Activated T-helper 2 cell treated with anti-CD3 and anti-CD28 coated beads, Interferon-gamma antibody, Interleukin-2, Interleukin-4, amounts not matched to agents 10 μg/mL and 5 μg/mL and 100 μg/mL, durations not matched to agents 14 hours and 24 hours and 36 hours (primary cell): ENCODE data around the gene EXOC2. TPM values are rescaled to one million over a fixed set of nuclear protein-coding genes. Genes with fewer than 3 reads are reported as not detected.
"Not testable (repeated sequence)": the region's sequence is repeated elsewhere in the genome, so short reads cannot be mapped to it uniquely, and the experiment has no call there.

ENCODE experiments used
- DNase-seq: peaks from one replicate; pipeline ENCODE4 v3.0.0; 2021; ENCODE audit warnings: low spot score
- H3K27ac Mint-ChIP-seq: one replicate; pipeline ENCODE4 v1.8.0; 2021; ENCODE audit warnings: mixed read lengths
- H3K27me3 Mint-ChIP-seq: one replicate; pipeline ENCODE4 v1.8.0; 2021; ENCODE audit warnings: low read depth, mixed read lengths
- H3K36me3 Mint-ChIP-seq: one replicate; pipeline ENCODE4 v1.8.0; 2021; ENCODE audit warnings: low read depth, mixed read lengths
- H3K4me1 Mint-ChIP-seq: one replicate; pipeline ENCODE4 v1.8.0; 2021; ENCODE audit warnings: low read depth, mixed read lengths
- H3K4me3 Mint-ChIP-seq: one replicate; pipeline ENCODE4 v1.8.0; 2021; ENCODE audit warnings: low read depth, mild to moderate bottlenecking, moderate library complexity, mixed read lengths
- H3K9me3 Mint-ChIP-seq: one replicate; pipeline ENCODE4 v1.8.0; 2021; ENCODE audit warnings: mixed read lengths
- intact Hi-C: fragments of 100-400 bp; cut with micrococcal nuclease; formaldehyde crosslinking; loops from one replicate; pipeline ENCODE4 v1.15.1; 2023
- total RNA-seq: library from RNA; stranded (reverse); gene quantifications from 2 replicates; pipeline ENCODE4 v1.2.3, GENCODE V29; 2022

The EXOC2 gene
- total RNA-seq, 1 donor from 2014 or later, result 53.9 TPM

DNA sequence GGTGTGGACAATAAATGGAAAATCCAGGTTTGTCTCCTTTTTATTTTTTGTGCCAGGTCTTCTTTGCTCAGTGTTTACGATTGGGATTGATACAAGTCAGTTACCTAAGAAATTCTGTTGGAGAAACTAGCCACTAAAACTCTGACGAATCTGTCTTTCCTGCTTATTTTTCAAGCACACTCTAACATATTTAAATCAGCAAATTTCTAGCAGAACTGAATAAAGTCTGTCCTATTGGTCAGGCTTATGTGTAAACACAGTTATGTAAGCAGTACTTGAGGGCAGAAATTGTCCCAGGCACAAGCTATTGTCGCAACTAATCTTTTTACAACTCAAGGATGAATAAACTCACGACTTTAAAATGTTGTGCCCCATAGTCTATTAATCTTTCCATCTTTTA lies 12.1 kb upstream of the EXOC2 start:
- Mint-ChIP-seq H3K9me3 (no peaks in the 10 kb centered on the region), H3K4me3 (no peak overlapping the region), H3K4me1 (peaks cover 21% of the 10 kb centered on the region), H3K36me3 (no peaks in the 10 kb centered on the region), H3K27ac (no peak overlapping the region), H3K27me3 (peaks cover 22% of the 10 kb centered on the region)
- intact Hi-C loops, result no loop called here
- DNase-seq, result no peak

DNA sequence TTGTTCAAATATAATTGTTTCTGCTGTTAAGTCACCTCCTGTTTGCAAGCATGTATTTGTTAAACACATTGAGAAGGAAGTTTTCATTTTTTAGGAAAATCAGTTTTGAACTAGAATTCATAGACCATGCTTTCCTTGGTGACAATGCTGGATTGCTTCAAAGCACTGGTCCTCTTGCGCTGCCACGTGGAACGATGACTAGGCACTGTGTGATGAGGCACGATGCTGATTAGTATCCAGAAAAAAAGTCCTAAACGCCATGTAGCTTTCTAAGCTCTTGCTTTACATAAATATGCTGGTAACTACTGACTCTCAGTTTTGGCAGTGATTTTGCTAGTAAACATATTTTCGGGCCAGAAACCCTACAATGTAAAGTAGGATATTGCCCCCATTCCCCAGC lies 11.1 kb upstream of the EXOC2 start:
- intact Hi-C loops, result no loop called here
- Mint-ChIP-seq H3K9me3 (no peaks in the 10 kb centered on the region), H3K4me3 (no peak overlapping the region)

DNA sequence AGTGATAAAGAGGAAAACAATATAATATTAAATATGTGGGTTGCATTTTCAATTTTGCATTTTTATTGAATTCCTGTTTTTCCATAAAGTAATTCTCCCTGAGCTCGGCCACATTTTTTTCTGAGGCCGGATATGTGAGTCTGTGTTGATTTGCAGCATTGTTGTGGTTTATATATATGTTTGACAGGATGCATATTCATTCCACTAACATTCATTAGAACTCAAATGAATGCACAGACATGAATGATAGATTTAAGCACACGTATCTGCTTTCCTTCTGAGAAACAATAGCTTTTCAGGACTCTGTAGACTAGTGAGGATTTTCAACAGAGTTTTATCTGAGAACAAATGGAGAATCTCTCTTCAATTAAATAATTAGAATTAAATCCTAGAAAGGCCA lies 10.6 kb upstream of the EXOC2 start:
- Mint-ChIP-seq H3K4me3 (no peak overlapping the region), H3K27me3 (peaks cover 22% of the 10 kb centered on the region), H3K27ac (no peak overlapping the region), H3K4me1 (peaks cover 12% of the 10 kb centered on the region), H3K9me3 (no peaks in the 10 kb centered on the region), H3K36me3 (no peaks in the 10 kb centered on the region)
- DNase-seq, result no peak
- intact Hi-C loops, result no loop called here

More for the DNA sequence above, 11.1 kb upstream of the EXOC2 start:
- Mint-ChIP-seq H3K36me3 (no peaks in the 10 kb centered on the region), H3K4me1 (peaks cover 12% of the 10 kb centered on the region), H3K27ac (no peak overlapping the region), H3K27me3 (peaks cover 22% of the 10 kb centered on the region)
- no peak for DNase-seq

DNA sequence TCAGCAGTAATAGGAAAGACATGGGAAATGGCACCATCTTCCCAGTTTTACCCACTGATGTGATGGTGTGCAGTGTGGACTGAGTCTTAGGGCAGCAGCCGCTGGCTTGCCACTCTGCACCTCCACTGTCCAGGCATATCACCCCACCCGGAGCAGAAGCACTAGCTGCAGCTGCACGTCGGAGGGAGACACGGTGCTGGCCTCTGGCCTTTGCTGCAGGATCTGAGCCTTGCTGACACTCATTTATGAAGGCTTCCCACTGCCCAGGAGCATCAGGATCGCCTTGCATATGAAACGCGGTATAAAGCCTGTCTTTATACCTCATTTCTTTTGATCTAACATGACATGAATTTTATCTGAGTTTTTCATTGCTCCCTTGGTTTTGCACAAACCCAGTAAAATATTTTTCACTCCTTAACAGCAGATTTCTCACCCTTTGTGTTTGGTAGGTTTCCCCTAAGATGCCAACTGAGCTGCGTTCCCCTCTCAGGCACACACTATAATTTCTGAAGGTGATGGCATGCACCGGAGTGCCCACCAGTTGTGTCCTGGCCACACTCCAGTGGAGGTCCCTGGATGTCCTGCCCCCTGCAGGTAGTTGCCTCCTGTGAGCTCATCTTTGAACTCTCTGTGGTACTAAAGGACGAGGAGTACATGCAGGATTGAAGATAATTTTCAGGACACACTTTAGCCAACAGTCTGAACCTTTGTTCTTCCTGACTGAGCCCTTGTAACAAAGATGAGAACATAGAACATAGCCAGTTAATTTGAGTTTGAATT lies 9.0 kb upstream of the EXOC2 start:
- Mint-ChIP-seq H3K4me1 (peaks cover 5% of the 10 kb centered on the region), H3K9me3 (no peaks in the 10 kb centered on the region), H3K27ac (no peak overlapping the region), H3K27me3 (peaks cover 19% of the 10 kb centered on the region), H3K4me3 (no peak overlapping the region), H3K36me3 (no peaks in the 10 kb centered on the region)
- DNase-seq, result no peak
- intact Hi-C loops, result no loop called here

DNA sequence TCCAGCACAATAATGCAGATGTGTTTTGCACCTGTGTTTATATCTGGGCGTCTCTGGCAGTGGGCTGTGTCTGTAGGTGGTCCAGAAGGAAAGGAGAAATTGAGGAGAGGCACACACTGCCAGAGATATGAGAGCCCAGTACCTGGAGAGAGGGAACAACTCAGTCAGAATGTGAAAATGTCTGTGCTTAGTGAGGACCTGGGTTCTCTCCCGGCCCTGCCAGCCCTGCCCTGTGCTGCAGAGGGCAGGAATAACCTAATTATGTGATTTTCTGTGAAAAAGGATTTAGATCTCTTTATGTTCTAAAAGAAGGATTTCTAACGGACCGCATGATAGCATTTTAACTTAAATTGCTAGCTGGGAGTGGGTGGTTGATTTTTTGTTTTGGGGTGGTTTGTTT lies 8.3 kb upstream of the EXOC2 start:
- no peaks in the 10 kb centered on the region for H3K36me3 Mint-ChIP-seq
- no peak overlapping the region for H3K27ac Mint-ChIP-seq
- peaks cover 18% of the 10 kb centered on the region for H3K27me3 Mint-ChIP-seq
- no peak for DNase-seq
- H3K4me3 Mint-ChIP-seq, result no peak overlapping the region
- peaks cover 5% of the 10 kb centered on the region for H3K4me1 Mint-ChIP-seq
- no peaks in the 10 kb centered on the region for H3K9me3 Mint-ChIP-seq
- intact Hi-C loops, result no loop called here

DNA sequence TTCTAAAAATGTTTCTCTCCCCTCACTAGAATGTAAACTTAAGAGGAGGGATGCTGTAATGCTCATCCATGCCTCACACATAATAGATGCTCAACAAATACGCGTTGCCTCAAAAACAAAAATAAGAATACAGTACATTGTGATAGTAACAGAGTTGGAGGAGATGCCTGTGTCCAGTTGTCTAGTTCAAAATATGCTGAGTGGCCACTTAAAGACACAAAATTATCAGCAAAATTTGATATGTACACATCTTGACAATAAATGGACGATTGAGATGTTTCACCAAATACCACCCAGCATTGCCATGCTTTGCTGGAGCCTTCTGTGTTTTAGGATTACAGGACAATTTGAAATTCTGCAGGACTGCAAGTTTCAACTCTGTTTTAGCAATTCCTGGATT lies 7.6 kb upstream of the EXOC2 start:
- Mint-ChIP-seq H3K27ac (no peak overlapping the region), H3K4me3 (no peak overlapping the region), H3K36me3 (no peaks in the 10 kb centered on the region), H3K27me3 (peaks cover 18% of the 10 kb centered on the region), H3K4me1 (peaks cover 5% of the 10 kb centered on the region), H3K9me3 (no peaks in the 10 kb centered on the region)
- intact Hi-C loops, result no loop called here
- no peak for DNase-seq

DNA sequence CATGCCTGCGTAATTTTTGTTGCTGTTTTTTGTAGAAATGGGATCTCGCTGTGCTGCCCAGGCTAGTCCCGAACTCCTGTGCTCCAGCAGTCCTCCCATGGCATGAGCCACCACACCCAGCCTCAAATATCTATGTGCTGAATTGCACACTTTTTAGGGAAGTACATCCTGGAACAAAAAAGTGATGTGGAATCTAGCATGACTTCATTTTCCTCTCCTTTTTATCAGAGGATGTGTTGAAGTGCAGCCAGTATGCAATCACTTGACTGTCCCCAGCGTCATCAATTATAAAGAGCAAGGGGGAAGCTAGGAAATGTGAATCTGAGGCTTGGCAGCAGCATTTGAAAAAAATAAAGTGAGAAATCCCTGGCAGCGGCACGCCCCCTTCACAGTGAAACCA lies 6.4 kb upstream of the EXOC2 start:
- intact Hi-C loops, result no loop called here
- Mint-ChIP-seq H3K36me3 (no peaks in the 10 kb centered on the region), H3K9me3 (no peaks in the 10 kb centered on the region), H3K4me3 (no peak overlapping the region), H3K4me1 (peaks cover 3% of the 10 kb centered on the region), H3K27me3 (peaks cover 11% of the 10 kb centered on the region), H3K27ac (no peak overlapping the region)
- no peak for DNase-seq

DNA sequence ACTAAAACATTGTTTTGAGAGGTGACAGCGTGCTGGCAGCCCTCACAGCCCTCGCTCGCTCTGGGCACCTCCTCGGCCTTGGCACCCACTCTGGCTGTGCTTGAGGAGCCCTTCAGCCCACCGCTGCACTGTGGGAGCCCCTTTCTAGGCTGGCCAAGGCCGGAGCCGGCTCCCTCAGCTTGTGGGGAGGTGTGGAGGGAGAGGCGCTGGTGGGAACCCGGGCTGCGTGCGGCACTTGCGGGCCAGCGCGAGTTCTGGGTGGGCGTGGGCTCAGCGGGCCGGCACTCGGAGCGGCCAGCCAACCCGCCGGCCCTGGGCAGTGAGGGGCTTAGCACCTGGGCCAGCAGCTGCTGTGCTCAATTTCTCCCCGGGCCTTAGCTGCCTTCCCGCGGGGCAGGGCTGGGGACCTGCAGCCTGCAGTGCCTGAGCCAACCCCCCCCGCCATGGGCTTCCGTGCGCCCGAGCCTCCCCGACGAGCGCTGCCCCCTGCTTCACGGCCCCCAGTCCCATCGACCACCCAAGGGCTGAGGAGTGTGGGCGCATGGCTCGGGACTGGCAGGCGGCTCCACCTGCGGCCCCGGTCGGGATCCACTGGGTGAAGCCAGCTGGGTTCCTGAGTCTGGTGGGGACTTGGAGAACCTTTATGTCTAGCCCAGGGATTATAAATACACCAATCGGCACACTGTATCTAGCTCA lies 1.6 kb upstream of the EXOC2 start:
- H3K36me3 Mint-ChIP-seq, H3K27me3 Mint-ChIP-seq, DNase-seq, H3K27ac Mint-ChIP-seq, H3K9me3 Mint-ChIP-seq, intact Hi-C loops, H3K4me3 Mint-ChIP-seq: not testable (repeated sequence)
- H3K4me1 Mint-ChIP-seq, result peaks cover 24% of the 10 kb centered on the region

DNA sequence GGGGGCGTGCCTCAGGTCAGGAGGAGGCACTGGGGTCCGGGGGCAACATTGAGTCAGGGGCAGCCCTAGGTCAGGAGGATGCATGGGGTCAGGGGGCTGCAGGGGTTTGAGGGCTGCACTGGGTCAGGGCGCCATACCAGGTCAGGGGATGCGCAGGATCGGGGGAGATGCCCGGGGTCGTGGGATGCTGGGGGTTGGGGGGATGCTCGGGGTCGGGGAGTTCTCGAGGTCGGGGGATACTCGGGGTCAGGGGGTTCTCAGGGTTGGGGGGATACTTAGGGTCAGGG lies 727 bp upstream of the EXOC2 start:
- H3K36me3 Mint-ChIP-seq, result peaks cover 9% of the 10 kb centered on the region

DNA sequence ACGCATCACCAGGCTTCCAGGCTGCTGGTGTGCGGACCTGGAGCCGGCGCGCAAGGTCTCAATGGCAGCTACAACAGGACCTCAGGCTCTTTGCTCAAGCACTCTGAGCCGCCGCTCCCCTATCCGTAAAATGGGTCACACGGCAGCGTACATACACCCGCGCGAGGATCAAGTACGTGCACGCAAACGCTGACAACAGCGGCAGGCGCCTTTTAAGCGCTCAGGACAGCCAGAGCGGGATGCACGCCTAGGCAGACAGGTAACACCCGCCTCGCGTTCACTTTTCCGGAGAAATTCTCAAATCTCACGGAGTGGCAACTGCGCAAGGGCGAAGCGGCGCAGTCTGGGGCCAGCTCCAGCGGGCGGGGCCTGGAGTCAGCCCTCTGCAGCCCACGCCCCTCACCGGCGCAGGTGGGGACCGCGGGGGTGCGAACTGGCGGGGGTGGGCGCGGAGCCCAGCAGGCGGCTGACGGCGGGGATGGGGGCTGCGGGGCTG lies 535 bp downstream of the EXOC2 start:
- Mint-ChIP-seq H3K27me3 (no peaks in the 10 kb centered on the region), H3K27ac (peak overlapping the region; percentile 85), H3K9me3 (no peaks in the 10 kb centered on the region), H3K4me1 (peaks cover 24% of the 10 kb centered on the region), H3K4me3 (peak overlapping the region; percentile 85), H3K36me3 (peaks cover 9% of the 10 kb centered on the region)
- intact Hi-C loops, result loop anchor here (1.0 kb wide), 2 partner anchors 8 to 19 kb away; no protein-coding TSS in a partner anchor
- DNase-seq, result peak; percentile 75

More for the DNA sequence above, 727 bp upstream of the EXOC2 start:
- intact Hi-C loops, result no loop called here
- DNase-seq, result no peak
- Mint-ChIP-seq H3K27me3 (no peaks in the 10 kb centered on the region), H3K27ac (no peak overlapping the region), H3K9me3 (no peaks in the 10 kb centered on the region), H3K4me1 (peaks cover 24% of the 10 kb centered on the region), H3K4me3 (peak overlapping the region; percentile 96)

DNA sequence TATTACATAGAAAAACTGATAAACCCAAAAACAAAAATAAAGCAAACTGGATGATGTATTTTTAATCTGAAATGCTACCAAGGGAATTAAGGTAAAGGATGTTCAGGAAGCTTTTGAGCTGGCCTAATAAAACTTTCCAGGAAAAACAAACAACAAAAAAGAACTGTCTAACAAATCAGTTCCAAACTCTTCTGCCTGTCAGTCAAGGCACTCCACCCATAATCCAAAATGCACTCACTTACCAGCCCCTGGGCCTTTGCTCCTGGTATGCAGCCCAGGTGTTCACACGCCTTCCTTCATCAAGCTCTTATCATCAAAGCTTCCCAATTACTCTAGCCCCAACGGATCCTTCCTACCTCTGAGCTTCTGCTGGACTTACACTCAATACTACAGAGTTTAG lies 3.7 kb downstream of the EXOC2 start:
- intact Hi-C loops, result loop anchor here (5.0 kb wide), 1 partner anchor 397 kb away; the partner anchor contains the start of gene DUSP22
- H3K9me3 Mint-ChIP-seq, result no peaks in the 10 kb centered on the region
- H3K4me3 Mint-ChIP-seq, result no peak overlapping the region
- DNase-seq, result no peak
- H3K4me1 Mint-ChIP-seq, result peaks cover 34% of the 10 kb centered on the region
- no peak overlapping the region for H3K27ac Mint-ChIP-seq
- no peaks in the 10 kb centered on the region for H3K27me3 Mint-ChIP-seq
- H3K36me3 Mint-ChIP-seq, result peaks cover 16% of the 10 kb centered on the region

DNA sequence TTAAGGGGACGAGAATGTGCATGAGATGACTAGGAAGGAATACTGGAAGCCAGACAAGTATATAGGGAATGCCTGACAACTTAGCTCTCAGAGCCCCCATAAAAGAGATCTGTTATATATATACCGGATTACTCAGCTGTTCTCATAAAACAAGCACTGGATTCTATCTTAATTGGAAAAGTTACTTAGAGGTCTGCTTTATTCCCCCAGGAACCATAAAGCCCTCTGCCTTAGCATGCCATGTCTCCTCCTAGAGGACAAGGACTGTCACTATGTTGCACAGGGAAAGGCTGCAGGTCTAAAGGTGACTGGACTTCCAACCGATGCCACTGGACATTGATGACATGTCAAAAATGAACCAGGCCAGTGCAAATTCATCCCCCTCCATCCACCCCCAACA lies 6.4 kb downstream of the EXOC2 start:
- no peak overlapping the region for H3K4me3 Mint-ChIP-seq
- H3K27ac Mint-ChIP-seq, result no peak overlapping the region
- no peaks in the 10 kb centered on the region for H3K27me3 Mint-ChIP-seq
- intact Hi-C loops, result loop anchor here (5.0 kb wide), 1 partner anchor 394 kb away; the partner anchor contains the start of gene DUSP22
- DNase-seq, result no peak
- peaks cover 38% of the 10 kb centered on the region for H3K4me1 Mint-ChIP-seq
- no peaks in the 10 kb centered on the region for H3K9me3 Mint-ChIP-seq
- H3K36me3 Mint-ChIP-seq, result peaks cover 21% of the 10 kb centered on the region
